DMS153 treated with DMSO at 0.1 percent for 48 hours (cell line): ENCODE results near the gene RHBDD3.
"Not testable (repeated sequence)": the region's sequence is repeated elsewhere in the genome, so short reads cannot be mapped to it uniquely, and the experiment has no call there.

Source experiments
- DNase-seq: peaks from one replicate; lab custom pipeline; 2025; ENCODE audit not compliant: unreplicated experiment; lab: John Stamatoyannopoulos, UW

RHBDD3 gene

GRCh38 chr22:29251981-29252911 lies 15.5 kb downstream of the RHBDD3 start:
- no peak for DNase-seq

GRCh38 chr22:29251265-29251664 lies 16.5 kb downstream of the RHBDD3 start:
- no peak for DNase-seq

GRCh38 chr22:29247891-29248290 lies 19.9 kb downstream of the RHBDD3 start:
- DNase-seq: not testable (repeated sequence)

- peak; percentile 16 for DNase-seq
These were observed 22.0 kb downstream of the RHBDD3 start for GRCh38 chr22:29245626-29246385.

- no peak for DNase-seq
These were observed 22.8 kb downstream of the RHBDD3 start for GRCh38 chr22:29244785-29245625.

GRCh38 chr22:29243874-29244446 lies 23.8 kb downstream of the RHBDD3 start:
- DNase-seq: no peak

- DNase-seq: not testable (repeated sequence)
These were observed 27.3 kb downstream of the RHBDD3 start for GRCh38 chr22:29240481-29240880.

GRCh38 chr22:29233277-29233877 lies 34.4 kb downstream of the RHBDD3 start:
- DNase-seq: no peak

- DNase-seq: no peak
These were observed 35.5 kb downstream of the RHBDD3 start for GRCh38 chr22:29231971-29232959.

GRCh38 chr22:29230972-29231875 lies 36.6 kb downstream of the RHBDD3 start:
- DNase-seq: no peak

GRCh38 chr22:29226351-29226981 lies 41.3 kb downstream of the RHBDD3 start:
- no peak for DNase-seq

GRCh38 chr22:29225422-29226090 lies 42.2 kb downstream of the RHBDD3 start:
- DNase-seq: peak; percentile 46

GRCh38 chr22:29224859-29225410 lies 42.8 kb downstream of the RHBDD3 start:
- no peak for DNase-seq

GRCh38 chr22:29224121-29224858 lies 43.5 kb downstream of the RHBDD3 start:
- DNase-seq: no peak

GRCh38 chr22:29219881-29220670 lies 47.7 kb downstream of the RHBDD3 start:
- DNase-seq: no peak
